ENCODE data around the gene DYNC2LI1. TPM values are rescaled to one million over a fixed set of nuclear protein-coding genes. Genes with fewer than 3 reads are reported as not detected.

Gene DYNC2LI1
- total RNA-seq, 1 donor from 2014 or later, result 15.3 TPM

DNA sequence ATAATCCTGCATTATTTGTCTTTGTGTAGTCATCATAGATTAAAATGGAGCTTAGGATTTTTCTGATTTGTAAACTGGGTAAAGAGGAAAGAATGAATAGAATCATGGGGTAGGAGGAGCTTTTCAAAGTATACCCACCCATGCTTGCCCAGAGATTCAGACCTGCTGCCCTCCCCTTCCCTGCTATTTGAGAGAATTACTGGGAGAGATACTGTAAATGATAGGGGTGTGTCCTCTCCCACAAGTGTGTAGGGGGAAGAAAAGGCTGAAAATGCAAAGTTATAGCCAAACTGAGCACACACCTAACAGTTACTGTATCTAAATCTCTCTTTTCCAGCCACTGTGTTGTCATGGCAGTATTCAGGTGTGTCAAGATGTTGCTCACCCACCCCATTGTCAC is 21.5 kb upstream of the DYNC2LI1 start:
- peaks cover 4% of the 10 kb centered on the region for H3K4me1 Mint-ChIP-seq (ENCODE audit: low read depth, unreplicated experiment)
- no peaks in the 10 kb centered on the region for H3K36me3 Mint-ChIP-seq (ENCODE audit: low read depth, unreplicated experiment)
- Histone ChIP-seq H3K36me3 (ENCODE audit: insufficient read depth, low read length) (no peaks in the 10 kb centered on the region), H3K4me1 (ENCODE audit: insufficient read depth, low read length) (peaks cover 8% of the 10 kb centered on the region), H3K9me3 (ENCODE audit: insufficient read depth, low read depth, low read length) (no peaks in the 10 kb centered on the region), H3K4me2 (ENCODE audit: low read length) (no peak overlapping the region), H3K4me3 (ENCODE audit: insufficient read depth, low read depth, low read length) (no peak overlapping the region), H4K20me1 (ENCODE audit: insufficient read depth, low read length) (no peaks in the 10 kb centered on the region), H2AFZ (ENCODE audit: low read depth, low read length) (no peak overlapping the region), H3K27me3 (ENCODE audit: insufficient read depth, low read length) (no peaks in the 10 kb centered on the region), H3K27ac (ENCODE audit: low read depth, low read length) (no peak overlapping the region), H3K79me2 (ENCODE audit: insufficient read depth, low read length) (no peaks in the 10 kb centered on the region), H3K9ac (ENCODE audit: low read length) (no peak overlapping the region)
- FAIRE-seq (no peak), DNase-seq (ENCODE audit: low read depth) (no peak)
- no peak overlapping the region for H3K27ac Mint-ChIP-seq (ENCODE audit: unreplicated experiment)
- H3K9me3 Mint-ChIP-seq (ENCODE audit: unreplicated experiment), result no peaks in the 10 kb centered on the region
- TF ChIP-seq EZH2 (IDR thresholded peaks at IDR 0.05; ENCODE audit: insufficient read depth, low read length), result no peak
- TF ChIP-seq, protein P1, sequence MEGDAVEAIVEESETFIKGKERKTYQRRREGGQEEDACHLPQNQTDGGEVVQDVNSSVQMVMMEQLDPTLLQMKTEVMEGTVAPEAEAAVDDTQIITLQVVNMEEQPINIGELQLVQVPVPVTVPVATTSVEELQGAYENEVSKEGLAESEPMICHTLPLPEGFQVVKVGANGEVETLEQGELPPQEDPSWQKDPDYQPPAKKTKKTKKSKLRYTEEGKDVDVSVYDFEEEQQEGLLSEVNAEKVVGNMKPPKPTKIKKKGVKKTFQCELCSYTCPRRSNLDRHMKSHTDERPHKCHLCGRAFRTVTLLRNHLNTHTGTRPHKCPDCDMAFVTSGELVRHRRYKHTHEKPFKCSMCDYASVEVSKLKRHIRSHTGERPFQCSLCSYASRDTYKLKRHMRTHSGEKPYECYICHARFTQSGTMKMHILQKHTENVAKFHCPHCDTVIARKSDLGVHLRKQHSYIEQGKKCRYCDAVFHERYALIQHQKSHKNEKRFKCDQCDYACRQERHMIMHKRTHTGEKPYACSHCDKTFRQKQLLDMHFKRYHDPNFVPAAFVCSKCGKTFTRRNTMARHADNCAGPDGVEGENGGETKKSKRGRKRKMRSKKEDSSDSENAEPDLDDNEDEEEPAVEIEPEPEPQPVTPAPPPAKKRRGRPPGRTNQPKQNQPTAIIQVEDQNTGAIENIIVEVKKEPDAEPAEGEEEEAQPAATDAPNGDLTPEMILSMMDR (IDR thresholded peaks at IDR 0.05; ENCODE audit: insufficient read depth, low read depth, low read length), result no peak
- H3K27me3 Mint-ChIP-seq (ENCODE audit: low read depth, unreplicated experiment), result no peaks in the 10 kb centered on the region
- no peak overlapping the region for H3K4me3 Mint-ChIP-seq (ENCODE audit: unreplicated experiment)

DNA sequence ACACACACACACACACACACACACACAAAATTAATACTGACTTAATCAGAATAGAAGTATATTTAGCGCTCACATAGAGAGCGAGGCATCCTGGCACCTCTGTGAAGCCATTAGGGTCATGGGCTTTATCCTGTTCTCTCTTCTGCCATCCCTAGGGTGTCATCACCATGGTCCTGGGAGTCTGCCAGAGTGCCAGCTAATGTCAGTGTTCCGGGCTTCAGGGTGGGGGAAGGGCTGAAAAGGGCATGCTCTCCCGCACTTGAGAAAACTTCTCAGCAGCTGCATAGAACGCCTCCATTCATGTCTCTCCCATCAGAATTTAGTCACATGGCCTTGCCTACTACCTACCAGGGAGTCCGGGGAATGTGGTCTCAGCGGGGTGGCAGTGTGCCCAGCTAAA is 19.7 kb upstream of the DYNC2LI1 start:
- Histone ChIP-seq H3K4me3 (ENCODE audit: insufficient read depth, low read depth, low read length) (no peak overlapping the region), H3K4me2 (ENCODE audit: low read length) (no peak overlapping the region), H3K9me3 (ENCODE audit: insufficient read depth, low read depth, low read length) (no peaks in the 10 kb centered on the region), H3K9ac (ENCODE audit: low read length) (no peak overlapping the region), H3K4me1 (ENCODE audit: insufficient read depth, low read length) (peaks cover 15% of the 10 kb centered on the region), H3K36me3 (ENCODE audit: insufficient read depth, low read length) (no peaks in the 10 kb centered on the region), H2AFZ (ENCODE audit: low read depth, low read length) (no peak overlapping the region), H3K27ac (ENCODE audit: low read depth, low read length) (no peak overlapping the region), H3K79me2 (ENCODE audit: insufficient read depth, low read length) (no peaks in the 10 kb centered on the region), H3K27me3 (ENCODE audit: insufficient read depth, low read length) (no peaks in the 10 kb centered on the region), H4K20me1 (ENCODE audit: insufficient read depth, low read length) (no peaks in the 10 kb centered on the region)
- Mint-ChIP-seq H3K4me1 (ENCODE audit: low read depth, unreplicated experiment) (peaks cover 10% of the 10 kb centered on the region), H3K4me3 (ENCODE audit: unreplicated experiment) (no peak overlapping the region), H3K36me3 (ENCODE audit: low read depth, unreplicated experiment) (no peaks in the 10 kb centered on the region), H3K27ac (ENCODE audit: unreplicated experiment) (no peak overlapping the region), H3K9me3 (ENCODE audit: unreplicated experiment) (no peaks in the 10 kb centered on the region), H3K27me3 (ENCODE audit: low read depth, unreplicated experiment) (no peaks in the 10 kb centered on the region)
- FAIRE-seq (no peak), DNase-seq (ENCODE audit: low read depth) (no peak)
- TF ChIP-seq, protein P1 (IDR thresholded peaks at IDR 0.05; ENCODE audit: insufficient read depth, low read depth, low read length), result no peak
- no peak for TF ChIP-seq EZH2 (IDR thresholded peaks at IDR 0.05; ENCODE audit: insufficient read depth, low read length)

DNA sequence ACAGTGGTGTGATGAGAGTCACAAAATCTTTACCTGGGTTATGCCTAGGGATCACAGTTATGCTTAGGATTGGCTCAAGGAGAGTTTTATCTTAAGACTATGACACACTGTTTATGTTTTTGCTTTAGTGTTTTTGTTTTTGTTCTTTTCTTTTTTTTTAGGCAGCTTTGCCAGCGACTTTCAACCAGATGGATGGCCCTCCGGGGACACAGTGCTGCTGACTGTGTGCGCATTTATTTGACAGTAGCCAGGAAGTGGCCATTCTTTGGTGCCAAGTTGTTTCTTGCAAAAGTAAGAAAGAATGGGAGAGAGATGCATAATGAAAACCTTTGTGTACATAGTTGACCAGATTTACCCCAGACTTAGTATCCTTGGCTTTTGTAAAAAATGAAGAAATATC is 15.1 kb upstream of the DYNC2LI1 start:
- H3K9ac ChIP-seq (ENCODE audit: low read length), result peak overlapping the region; percentile 19
- H3K9me3 ChIP-seq (ENCODE audit: insufficient read depth, low read depth, low read length), result no peaks in the 10 kb centered on the region
- no peaks in the 10 kb centered on the region for H3K36me3 Mint-ChIP-seq (ENCODE audit: low read depth, unreplicated experiment)
- peak overlapping the region; percentile 39 for H3K4me2 ChIP-seq (ENCODE audit: low read length)
- H3K27ac ChIP-seq (ENCODE audit: low read depth, low read length), result peak overlapping the region; percentile 51
- peaks cover 12% of the 10 kb centered on the region for H3K4me1 ChIP-seq (ENCODE audit: insufficient read depth, low read length)
- H3K9me3 Mint-ChIP-seq (ENCODE audit: unreplicated experiment), result no peaks in the 10 kb centered on the region
- peak overlapping the region; percentile 6 for H2AFZ ChIP-seq (ENCODE audit: low read depth, low read length)
- H3K27ac Mint-ChIP-seq (ENCODE audit: unreplicated experiment), result peak overlapping the region; percentile 92
- DNase-seq (ENCODE audit: low read depth), result peak; percentile 72
- H3K36me3 ChIP-seq (ENCODE audit: insufficient read depth, low read length), result no peaks in the 10 kb centered on the region
- no peaks in the 10 kb centered on the region for H4K20me1 ChIP-seq (ENCODE audit: insufficient read depth, low read length)
- peaks cover 13% of the 10 kb centered on the region for H3K4me1 Mint-ChIP-seq (ENCODE audit: low read depth, unreplicated experiment)
- no peak overlapping the region for H3K4me3 ChIP-seq (ENCODE audit: insufficient read depth, low read depth, low read length)
- no peak for TF ChIP-seq EZH2 (IDR thresholded peaks at IDR 0.05; ENCODE audit: insufficient read depth, low read length)
- TF ChIP-seq, protein P1 (IDR thresholded peaks at IDR 0.05; ENCODE audit: insufficient read depth, low read depth, low read length), result no peak
- H3K27me3 ChIP-seq (ENCODE audit: insufficient read depth, low read length), result no peaks in the 10 kb centered on the region
- H3K27me3 Mint-ChIP-seq (ENCODE audit: low read depth, unreplicated experiment), result no peaks in the 10 kb centered on the region
- no peaks in the 10 kb centered on the region for H3K79me2 ChIP-seq (ENCODE audit: insufficient read depth, low read length)
- no peak for FAIRE-seq
- H3K4me3 Mint-ChIP-seq (ENCODE audit: unreplicated experiment), result no peak overlapping the region
